IMR-90 (cell line): ENCODE results near the gene NANOS1. TPM values are rescaled to one million over a fixed set of nuclear protein-coding genes. Genes with fewer than 3 reads are reported as not detected.

Experiments used
- ATAC-seq: fragments of 200-7000 bp; cut with Tn5 transposase; 2 replicates; pipeline ENCODE4 v1.9.1; 2020; ENCODE audit warnings: low read depth, mild to moderate bottlenecking, moderate library complexity
- BruUV-seq: library from RNA; stranded (reverse); fragments of 400-500 nt; replicated peaks from 2 replicates; lab custom pipeline; 2021; lab: Mats Ljungman, UMichigan
- CTCF ChIA-PET: fragments of 300-600 bp; formaldehyde crosslinking; extraction: SDS; loops from one replicate; lab custom pipeline; 2021; ENCODE audit warnings: antibody characterized with exemption; lab: Yijun Ruan, JAX
- POLR2A ChIA-PET: fragments of 300-600 bp; sonication (Branson Sonifier 250); formaldehyde crosslinking; loops from one replicate; lab custom pipeline; 2022; ENCODE audit warnings: antibody characterized with exemption; ENCODE audit not compliant: unreplicated experiment; lab: Charles Lee
- DNase-seq: peaks from one replicate; pipeline ENCODE4 v3.0.0; 2013
- H2AFZ ChIP-seq: replicated peaks from 2 replicates; pipeline ENCODE3; 2013; ENCODE audit warnings: low read length, mild to moderate bottlenecking; ENCODE audit not compliant: poor library complexity
- H2AK5ac ChIP-seq: 2 replicates; pipeline ENCODE4 v1.6.1; 2013; ENCODE audit warnings: low read depth, low read length, inconsistent platforms
- H2AK9ac ChIP-seq: replicated peaks from 2 replicates; pipeline ENCODE3; 2013; ENCODE audit warnings: mild to moderate bottlenecking, low read depth, low read length, moderate library complexity; ENCODE audit not compliant: poor library complexity
- H2BK120ac ChIP-seq: 2 replicates; pipeline ENCODE4 v1.6.1; 2013; ENCODE audit warnings: low read depth, low read length, inconsistent platforms
- H2BK15ac ChIP-seq: 3 replicates; pipeline ENCODE4 v1.6.1; 2013; ENCODE audit warnings: low read depth, low read length, inconsistent platforms
- H2BK20ac ChIP-seq: 2 replicates; pipeline ENCODE4 v1.6.1; 2013; ENCODE audit warnings: low read depth, mild to moderate bottlenecking, inconsistent platforms, low read length, moderate library complexity
- H2BK5ac ChIP-seq: 2 replicates; pipeline ENCODE4 v1.6.1; 2013; ENCODE audit warnings: mild to moderate bottlenecking, low read depth, low read length, inconsistent platforms; ENCODE audit not compliant: poor library complexity, severe bottlenecking
- H3K14ac ChIP-seq: replicated peaks from 2 replicates; pipeline ENCODE4 v1.6.1; 2013; ENCODE audit warnings: low read depth, low read length, inconsistent platforms
- H3K18ac ChIP-seq: 2 replicates; pipeline ENCODE4 v1.6.1; 2013; ENCODE audit warnings: low read depth, low read length, control low read depth
- H3K23ac ChIP-seq: 2 replicates; pipeline ENCODE4 v1.6.1; 2013; ENCODE audit warnings: low read depth, low read length, inconsistent platforms
- H3K27ac ChIP-seq: 2 replicates; pipeline ENCODE4 v1.5.1; 2013; ENCODE audit warnings: mild to moderate bottlenecking, control low read depth, low read length; ENCODE audit not compliant: insufficient read depth
- H3K27me3 ChIP-seq: 2 replicates; pipeline ENCODE4 v1.6.1; 2013; ENCODE audit warnings: low read length; ENCODE audit not compliant: control insufficient read depth, insufficient read depth
- H3K36me3 ChIP-seq: 2 replicates; pipeline ENCODE4 v1.6.1; 2013; ENCODE audit warnings: low read length, mixed read lengths; ENCODE audit not compliant: control insufficient read depth, insufficient read depth
- H3K4ac ChIP-seq: 2 replicates; pipeline ENCODE4 v1.6.1; 2013; ENCODE audit warnings: low read depth, low read length, inconsistent platforms
- H3K4me1 ChIP-seq: 2 replicates; pipeline ENCODE4 v1.6.1; 2013; ENCODE audit warnings: low read length, mixed read lengths; ENCODE audit not compliant: control insufficient read depth, insufficient read depth
- H3K4me2 ChIP-seq: 2 replicates; pipeline ENCODE4 v1.6.1; 2013; ENCODE audit warnings: low read depth, mild to moderate bottlenecking, control low read depth, low read length, moderate library complexity
- H3K4me3 ChIP-seq: 2 replicates; pipeline ENCODE4 v1.5.1; 2013; ENCODE audit warnings: low read depth, mild to moderate bottlenecking, control low read depth, low read length, moderate library complexity; ENCODE audit not compliant: insufficient read depth
- H3K56ac ChIP-seq: 2 replicates; pipeline ENCODE4 v1.6.1; 2013; ENCODE audit warnings: low read length, inconsistent platforms; ENCODE audit not compliant: insufficient read depth; ENCODE audit errors: extremely low read depth
- H3K79me1 ChIP-seq, 2 experiments: 2 replicates each; pipeline ENCODE4 v1.6.1; 2013; ENCODE audit warnings: low read length in 2 of 2, inconsistent platforms in 1 of 2, low read depth in 1 of 2
- H3K9ac ChIP-seq: 2 replicates; pipeline ENCODE4 v1.6.1; 2013; ENCODE audit warnings: low read depth, low read length, control low read depth
- H3K9me1 ChIP-seq: 2 replicates; pipeline ENCODE4 v1.6.1; 2013; ENCODE audit warnings: low read length, inconsistent platforms; ENCODE audit not compliant: insufficient read depth
- H3K9me3 ChIP-seq: 2 replicates; pipeline ENCODE4 v1.6.1; 2013; ENCODE audit warnings: low read length; ENCODE audit not compliant: control insufficient read depth, insufficient read depth
- H4K20me1 ChIP-seq: 2 replicates; pipeline ENCODE4 v1.6.1; 2013; ENCODE audit warnings: low read length, inconsistent platforms; ENCODE audit not compliant: insufficient read depth
- H4K5ac ChIP-seq: 2 replicates; pipeline ENCODE4 v1.6.1; 2013; ENCODE audit warnings: mild to moderate bottlenecking, low read depth, low read length, control low read depth
- H4K8ac ChIP-seq, 2 experiments: 2 replicates each; pipeline ENCODE4 v1.6.1; 2013; ENCODE audit warnings: low read depth in 2 of 2, low read length in 2 of 2, control low read depth in 1 of 2, inconsistent platforms in 1 of 2
- H4K91ac ChIP-seq: 2 replicates; pipeline ENCODE4 v1.6.1; 2013; ENCODE audit warnings: low read depth, low read length, inconsistent platforms; ENCODE audit not compliant: insufficient read depth
- BHLHE40 ChIP-seq: fragments of 150-350 bp; IDR thresholded peaks from 2 replicates; pipeline ENCODE4 v1.6.1; 2016; ENCODE audit warnings: mild to moderate bottlenecking, low read depth, low read length
- CEBPB ChIP-seq: IDR thresholded peaks from 2 replicates; pipeline ENCODE4 v1.6.1; 2012; ENCODE audit warnings: low read depth, low read length, improper control_type of control experiment
- CHD1 ChIP-seq: IDR thresholded peaks from 2 replicates; pipeline ENCODE4 v1.6.1; 2012; ENCODE audit warnings: low read depth, low read length, improper control_type of control experiment
- CTCF ChIP-seq: conservative IDR thresholded peaks from 2 replicates; pipeline ENCODE4 v1.5.1; 2012; ENCODE audit warnings: mild to moderate bottlenecking, low read depth, low read length, improper control_type of control experiment
- ELK1 ChIP-seq: fragments of 150-350 bp; IDR thresholded peaks from 2 replicates; pipeline ENCODE4 v1.6.1; 2016; ENCODE audit warnings: low read depth, mild to moderate bottlenecking, low read length, moderate library complexity, borderline replicate concordance
- FOS ChIP-seq: fragments of 150-350 bp; IDR thresholded peaks from 2 replicates; pipeline ENCODE4 v1.6.1; 2016; ENCODE audit warnings: low read depth, low read length
- MAFK ChIP-seq: IDR thresholded peaks from 2 replicates; pipeline ENCODE4 v1.6.1; 2012; ENCODE audit warnings: low read depth, low read length, improper control_type of control experiment
- MAZ ChIP-seq: IDR thresholded peaks from 2 replicates; pipeline ENCODE4 v1.6.1; 2012; ENCODE audit warnings: low read depth, mild to moderate bottlenecking, low read length, improper control_type of control experiment, moderate library complexity, borderline replicate concordance
- MXI1 ChIP-seq: IDR thresholded peaks from 2 replicates; pipeline ENCODE4 v1.6.1; 2012; ENCODE audit warnings: low read depth, mild to moderate bottlenecking, low read length, moderate library complexity, borderline replicate concordance
- NFE2L2 ChIP-seq: fragments of 150-350 bp; IDR thresholded peaks from 2 replicates; pipeline ENCODE4 v1.6.1; 2016; ENCODE audit warnings: low read depth, mild to moderate bottlenecking, low read length
- RAD21 ChIP-seq: IDR thresholded peaks from 2 replicates; pipeline ENCODE4 v1.6.1; 2012; ENCODE audit warnings: low read length, improper control_type of control experiment
- RCOR1 ChIP-seq: IDR thresholded peaks from 2 replicates; pipeline ENCODE4 v1.6.1; 2012; ENCODE audit warnings: mild to moderate bottlenecking, low read length, improper control_type of control experiment; ENCODE audit not compliant: insufficient replicate concordance
- RFX5 ChIP-seq: IDR thresholded peaks from 2 replicates; pipeline ENCODE4 v1.8.0; 2012; ENCODE audit warnings: low read depth, mild to moderate bottlenecking, low read length, moderate library complexity
- SMC3 ChIP-seq: fragments of 150-350 bp; IDR thresholded peaks from 2 replicates; pipeline ENCODE4 v1.6.1; 2016; ENCODE audit warnings: low read depth, mild to moderate bottlenecking, antibody characterized with exemption, low read length, moderate library complexity
- USF2 ChIP-seq: fragments of 150-350 bp; IDR thresholded peaks from 2 replicates; pipeline ENCODE4 v1.6.1; 2017; ENCODE audit warnings: mild to moderate bottlenecking, antibody characterized with exemption, low read length, low read depth
- whole genome bisulfite sequencing, 2 experiments: methylation state at CpG; one replicate each; pipeline versions ENCODE4 v1.1.5 to v1.1.7; 2013; ENCODE audit warnings: missing lambda C conversion rate in 2 of 2; ENCODE audit not compliant: insufficient read length in 1 of 2; ENCODE audit errors: extremely low coverage in 2 of 2; 5-methylcytosine and 5-hydroxymethylcytosine counted together
- dilution Hi-C: fragments of 300-500 bp; cut with HindIII; formaldehyde crosslinking; loops from one replicate; pipeline ENCODE4 v1.14.3; 2018; ENCODE audit warnings: low sequenced_read_pairs; ENCODE audit not compliant: unreplicated experiment
- in situ Hi-C: fragments of 300-500 bp; cut with MboI; formaldehyde crosslinking; loops from 3 replicates; pipeline ENCODE4 v1.14.3; 2019; ENCODE audit warnings: low sequenced_read_pairs, inconsistent platforms, mixed read lengths
- intact Hi-C: fragments of 100-400 bp; cut with micrococcal nuclease; formaldehyde crosslinking; loops from 2 replicates; pipeline ENCODE4 v1.10.0; 2022
- polyA plus RNA-seq, 3 experiments: library from polyadenylated mRNA; depleted of rRNA; stranded (reverse); fragments of >200 nt; gene quantifications; 2 replicates each; pipeline ENCODE4 v1.2.3, GENCODE V29; 2012; ENCODE audit warnings: low replicate concordance in 1 of 3
- total RNA-seq: library from RNA; depleted of rRNA; stranded (reverse); fragments of >200 nt; gene quantifications from 2 replicates; pipeline ENCODE4 v1.2.3, GENCODE V29; 2012

NANOS1 gene
- total and polyA plus RNA-seq, 2 of the 4 experiments (the other 2 are of a cell fraction), result under 0.01 to 0.12 TPM

GRCh38 chr10:119024882-119025281, 4.6 kb upstream of the NANOS1 start:
- no peak overlapping the region for H2BK5ac ChIP-seq
- no TSS peak for BruUV-seq
- no peak overlapping the region for H3K4me2 ChIP-seq
- H3K36me3 ChIP-seq, result no peaks in the 10 kb centered on the region
- peak overlapping the region; percentile 57; the same call in 1 of the 2 replicates for H2AK5ac ChIP-seq
- 0 out of 2 replicates have a peak overlapping the region, but pooled peaks have one; percentile 2 for H3K56ac ChIP-seq
- no peak overlapping the region for H3K9ac ChIP-seq
- H2AK9ac ChIP-seq, result no peak overlapping the region
- no peak overlapping the region for H2BK20ac ChIP-seq
- H4K5ac ChIP-seq, result no peak overlapping the region
- peaks cover 12% of the 10 kb centered on the region for H3K27me3 ChIP-seq
- 0 out of 2 replicates have a peak overlapping the region, but pooled peaks have one; percentile 13 for H3K4ac ChIP-seq
- ChIA-PET CTCF (interaction anchor here (0.8 kb wide), 1 partner anchor 19 kb away, joined by 3 read pairs; no protein-coding TSS in a partner anchor), POLR2A (interaction anchor here (0.5 kb wide), 1 partner anchor 571 kb away, joined by 3 read pairs; no protein-coding TSS in a partner anchor)
- peaks cover 17% of the 10 kb centered on the region for H4K20me1 ChIP-seq
- H3K79me1 ChIP-seq, result no peaks in the 10 kb centered on the region
- no peak overlapping the region; the same call in 1 of the 2 replicates for H2BK120ac ChIP-seq
- no peak overlapping the region; the same call in 1 of the 2 replicates for H3K14ac ChIP-seq
- ATAC-seq (no peak), DNase-seq (no peak)
- H2BK15ac ChIP-seq, result peak overlapping the region; percentile 55; the same call in 1 of the 3 replicates
- in situ Hi-C loops, result loop anchor here (10.0 kb wide), 1 partner anchor 270 kb away; the partner anchor contains the start of gene CACUL1
- no peak overlapping the region for H4K91ac ChIP-seq
- H3K27ac ChIP-seq, result no peak overlapping the region
- intact Hi-C loops, result loop anchor here (10.0 kb wide), 1 partner anchor 300 kb away; no protein-coding TSS in a partner anchor
- peaks cover 10% of the 10 kb centered on the region; the same call in 1 of the 2 replicates for H3K9me1 ChIP-seq
- 0 out of 2 replicates have a peak overlapping the region, but pooled peaks have one; percentile 48 for H3K23ac ChIP-seq
- H3K18ac ChIP-seq, result no peak overlapping the region
- H3K4me1 ChIP-seq, result peaks cover 17% of the 10 kb centered on the region
- no peak overlapping the region for H3K4me3 ChIP-seq
- dilution Hi-C loops, result no loop called here
- no peaks in the 10 kb centered on the region for H3K9me3 ChIP-seq
- peak overlapping the region; percentile 26 for H2AFZ ChIP-seq
- no peak overlapping the region for H4K8ac ChIP-seq
- WGBS, 2 experiments, result 80% methylated on average over 2 of the region's 6 CpGs; no CpG with 5 or more reads in 1 of the 2 experiments
- TF ChIP-seq BHLHE40 (no peak), MAFK (no peak), ELK1 (no peak), RCOR1 (no peak), FOS (no peak), USF2 (no peak), MAZ (no peak), RFX5 (no peak), SMC3 (no peak), CEBPB (no peak), NFE2L2 (no peak), CHD1 (no peak), CTCF (no peak), MXI1 (no peak), RAD21 (no peak)
